ENCODE results near the gene NUP133. TPM values are rescaled to one million over a fixed set of nuclear protein-coding genes. Genes with fewer than 3 reads are reported as not detected.
A peak's percentile ranks its signal among the peaks of the same experiment; 100 is the strongest.
"Not testable (repeated sequence)": the region's sequence is repeated elsewhere in the genome, so short reads cannot be mapped to it uniquely, and the experiment has no call there.

The NUP133 gene
- total RNA-seq, 3 donors from 2014 or later = 49.8 to 62.5 (median 56.7) TPM

GRCh38 chr1:229409616-229410369 is 98.3 kb downstream of the NUP133 start:
- no peak for ATAC-seq
- H3K36me3 Mint-ChIP-seq (ENCODE audit: insufficient read depth) = no peaks in the 10 kb centered on the region
- DNase-seq = no peak
- H3K27me3 Mint-ChIP-seq (ENCODE audit: low read depth) = peaks cover 60% of the 10 kb centered on the region
- H3K4me3 Mint-ChIP-seq = no peak overlapping the region
- peaks cover 13% of the 10 kb centered on the region for H3K4me1 Mint-ChIP-seq (ENCODE audit: low read depth)
- no peaks in the 10 kb centered on the region for H3K9me3 Mint-ChIP-seq

- DNase-seq = no peak
- peaks cover 66% of the 10 kb centered on the region for H3K27me3 Mint-ChIP-seq (ENCODE audit: low read depth)
- no peak for ATAC-seq
- no peaks in the 10 kb centered on the region for H3K9me3 Mint-ChIP-seq
- no peak overlapping the region for H3K4me3 Mint-ChIP-seq
- H3K4me1 Mint-ChIP-seq (ENCODE audit: low read depth) = peaks cover 13% of the 10 kb centered on the region
- H3K36me3 Mint-ChIP-seq (ENCODE audit: insufficient read depth) = no peaks in the 10 kb centered on the region
These were observed 99.6 kb downstream of the NUP133 start for GRCh38 chr1:229408458-229409037.

- Mint-ChIP-seq H3K9me3 (no peaks in the 10 kb centered on the region), H3K27me3 (ENCODE audit: low read depth) (peaks cover 68% of the 10 kb centered on the region), H3K4me3 (peak overlapping the region; percentile 62), H3K36me3 (ENCODE audit: insufficient read depth) (no peaks in the 10 kb centered on the region), H3K4me1 (ENCODE audit: low read depth) (peaks cover 13% of the 10 kb centered on the region)
- DNase-seq (no peak), ATAC-seq (peak; percentile 19 to 38)
These were observed 100.7 kb downstream of the NUP133 start for GRCh38 chr1:229407206-229408026.

- no peak for DNase-seq
- no peaks in the 10 kb centered on the region for H3K36me3 Mint-ChIP-seq (ENCODE audit: insufficient read depth)
- H3K4me1 Mint-ChIP-seq (ENCODE audit: low read depth) = peaks cover 13% of the 10 kb centered on the region
- H3K27me3 Mint-ChIP-seq (ENCODE audit: low read depth) = peaks cover 73% of the 10 kb centered on the region
- H3K9me3 Mint-ChIP-seq = no peaks in the 10 kb centered on the region
- peak overlapping the region; percentile 62 for H3K4me3 Mint-ChIP-seq
- ATAC-seq = peak in 1 of 2 donors; percentile 12
These were observed 101.3 kb downstream of the NUP133 start for GRCh38 chr1:229406798-229407197.

GRCh38 chr1:229403573-229403972 is 104.6 kb downstream of the NUP133 start:
- Mint-ChIP-seq H3K4me3 (no peak overlapping the region), H3K9me3 (no peaks in the 10 kb centered on the region), H3K4me1 (ENCODE audit: low read depth) (peaks cover 7% of the 10 kb centered on the region), H3K27me3 (ENCODE audit: low read depth) (peaks cover 51% of the 10 kb centered on the region), H3K36me3 (ENCODE audit: insufficient read depth) (no peaks in the 10 kb centered on the region)
- ATAC-seq (no peak), DNase-seq (no peak)

- Mint-ChIP-seq H3K4me1 (ENCODE audit: low read depth) (peaks cover 6% of the 10 kb centered on the region), H3K4me3 (no peak overlapping the region), H3K9me3 (no peaks in the 10 kb centered on the region), H3K27me3 (ENCODE audit: low read depth) (peaks cover 45% of the 10 kb centered on the region), H3K36me3 (ENCODE audit: insufficient read depth) (no peaks in the 10 kb centered on the region)
- no peak for ATAC-seq
- no peak for DNase-seq
These were observed 105.1 kb downstream of the NUP133 start for GRCh38 chr1:229402993-229403392.

GRCh38 chr1:229402329-229402728 is 105.8 kb downstream of the NUP133 start:
- H3K4me1 Mint-ChIP-seq (ENCODE audit: low read depth) = not testable (repeated sequence)

GRCh38 chr1:229397762-229398161 is 110.4 kb downstream of the NUP133 start:
- Mint-ChIP-seq H3K27me3 (ENCODE audit: low read depth) (peaks cover 26% of the 10 kb centered on the region), H3K36me3 (ENCODE audit: insufficient read depth) (no peaks in the 10 kb centered on the region), H3K9me3 (no peaks in the 10 kb centered on the region), H3K4me3 (no peak overlapping the region), H3K4me1 (ENCODE audit: low read depth) (no peaks in the 10 kb centered on the region)
- DNase-seq (no peak), ATAC-seq (no peak)

More at GRCh38 chr1:229402329-229402728, 105.8 kb downstream of the NUP133 start:
- DNase-seq; H3K4me3 Mint-ChIP-seq; ATAC-seq; H3K36me3 Mint-ChIP-seq (ENCODE audit: insufficient read depth); H3K9me3 Mint-ChIP-seq: not testable (repeated sequence)
- H3K27me3 Mint-ChIP-seq (ENCODE audit: low read depth) = peaks cover 38% of the 10 kb centered on the region

- DNase-seq (no peak), ATAC-seq (no peak)
- H3K4me1 Mint-ChIP-seq (ENCODE audit: low read depth) = no peaks in the 10 kb centered on the region
- no peak overlapping the region for H3K4me3 Mint-ChIP-seq
- H3K27me3 Mint-ChIP-seq (ENCODE audit: low read depth) = peaks cover 23% of the 10 kb centered on the region
- H3K36me3 Mint-ChIP-seq (ENCODE audit: insufficient read depth) = no peaks in the 10 kb centered on the region
- no peaks in the 10 kb centered on the region for H3K9me3 Mint-ChIP-seq
These were observed 111.4 kb downstream of the NUP133 start for GRCh38 chr1:229396585-229397206.

- not testable (repeated sequence) for H3K4me3 Mint-ChIP-seq; H3K36me3 Mint-ChIP-seq (ENCODE audit: insufficient read depth); DNase-seq; H3K9me3 Mint-ChIP-seq; ATAC-seq; H3K4me1 Mint-ChIP-seq (ENCODE audit: low read depth)
- peaks cover 23% of the 10 kb centered on the region for H3K27me3 Mint-ChIP-seq (ENCODE audit: low read depth)
These were observed 113.6 kb downstream of the NUP133 start for GRCh38 chr1:229394517-229394916.

- DNase-seq (no peak), ATAC-seq (no peak)
These were observed 115.2 kb downstream of the NUP133 start for GRCh38 chr1:229392936-229393335.

More at GRCh38 chr1:229392936-229393335, 115.2 kb downstream of the NUP133 start:
- Mint-ChIP-seq H3K4me1 (ENCODE audit: low read depth) (no peaks in the 10 kb centered on the region), H3K4me3 (no peak overlapping the region), H3K36me3 (ENCODE audit: insufficient read depth) (no peaks in the 10 kb centered on the region), H3K9me3 (no peaks in the 10 kb centered on the region), H3K27me3 (ENCODE audit: low read depth) (peaks cover 28% of the 10 kb centered on the region)
